ENCODE measurements around the gene FNDC1.

The FNDC1 gene

DNA sequence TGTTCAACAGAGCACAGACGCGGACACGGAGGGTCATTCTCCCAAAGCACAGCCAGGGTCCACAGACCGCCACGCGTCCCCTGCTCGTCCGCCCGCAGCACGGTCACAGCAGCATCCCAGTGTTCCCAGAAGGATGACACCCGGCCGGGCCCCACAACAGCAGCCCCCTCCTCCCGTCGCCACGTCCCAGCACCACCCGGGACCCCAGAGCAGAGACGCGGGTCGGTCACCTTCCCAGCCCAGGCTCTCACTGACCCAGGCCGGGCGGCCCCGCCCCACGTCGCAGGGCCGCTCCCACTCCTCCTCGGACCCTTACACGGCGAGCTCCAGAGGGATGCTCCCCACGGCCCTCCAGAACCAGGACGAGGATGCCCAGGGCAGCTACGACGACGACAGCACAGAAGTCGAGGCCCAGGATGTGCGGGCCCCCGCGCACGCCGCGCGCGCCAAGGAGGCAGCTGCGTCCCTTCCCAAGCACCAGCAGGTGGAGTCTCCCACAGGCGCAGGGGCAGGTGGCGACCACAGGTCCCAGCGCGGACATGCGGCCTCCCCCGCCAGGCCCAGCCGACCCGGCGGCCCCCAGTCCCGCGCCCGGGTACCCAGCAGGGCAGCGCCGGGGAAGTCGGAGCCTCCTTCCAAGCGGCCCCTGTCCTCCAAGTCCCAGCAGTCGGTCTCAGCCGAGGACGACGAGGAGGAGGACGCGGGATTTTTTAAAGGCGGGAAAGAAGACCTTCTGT, 64.3 kb downstream of the FNDC1 start:
- TF ChIP-seq, protein P1, sequence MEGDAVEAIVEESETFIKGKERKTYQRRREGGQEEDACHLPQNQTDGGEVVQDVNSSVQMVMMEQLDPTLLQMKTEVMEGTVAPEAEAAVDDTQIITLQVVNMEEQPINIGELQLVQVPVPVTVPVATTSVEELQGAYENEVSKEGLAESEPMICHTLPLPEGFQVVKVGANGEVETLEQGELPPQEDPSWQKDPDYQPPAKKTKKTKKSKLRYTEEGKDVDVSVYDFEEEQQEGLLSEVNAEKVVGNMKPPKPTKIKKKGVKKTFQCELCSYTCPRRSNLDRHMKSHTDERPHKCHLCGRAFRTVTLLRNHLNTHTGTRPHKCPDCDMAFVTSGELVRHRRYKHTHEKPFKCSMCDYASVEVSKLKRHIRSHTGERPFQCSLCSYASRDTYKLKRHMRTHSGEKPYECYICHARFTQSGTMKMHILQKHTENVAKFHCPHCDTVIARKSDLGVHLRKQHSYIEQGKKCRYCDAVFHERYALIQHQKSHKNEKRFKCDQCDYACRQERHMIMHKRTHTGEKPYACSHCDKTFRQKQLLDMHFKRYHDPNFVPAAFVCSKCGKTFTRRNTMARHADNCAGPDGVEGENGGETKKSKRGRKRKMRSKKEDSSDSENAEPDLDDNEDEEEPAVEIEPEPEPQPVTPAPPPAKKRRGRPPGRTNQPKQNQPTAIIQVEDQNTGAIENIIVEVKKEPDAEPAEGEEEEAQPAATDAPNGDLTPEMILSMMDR (IDR thresholded peaks at IDR 0.05; ENCODE audit: borderline replicate concordance, insufficient read depth, low read depth, low read length), result no peak
- no peak overlapping the region for H3K4me3 ChIP-seq (ENCODE audit: low read depth, low read length)

GRCh38 chr6:159234102-159234553, 64.9 kb downstream of the FNDC1 start:
- TF ChIP-seq, protein P1 (IDR thresholded peaks at IDR 0.05; ENCODE audit: borderline replicate concordance, insufficient read depth, low read depth, low read length), result no peak
- H3K4me3 ChIP-seq (ENCODE audit: low read depth, low read length), result no peak overlapping the region

GRCh38 chr6:159238920-159239558, 69.8 kb downstream of the FNDC1 start:
- no peak overlapping the region for H3K4me3 ChIP-seq (ENCODE audit: low read depth, low read length)
- TF ChIP-seq, protein P1 (IDR thresholded peaks at IDR 0.05; ENCODE audit: borderline replicate concordance, insufficient read depth, low read depth, low read length), result no peak

- no peak overlapping the region for H3K4me3 ChIP-seq (ENCODE audit: low read depth, low read length)
- TF ChIP-seq, protein P1 (IDR thresholded peaks at IDR 0.05; ENCODE audit: borderline replicate concordance, insufficient read depth, low read depth, low read length), result no peak
These were observed 79.9 kb downstream of the FNDC1 start for GRCh38 chr6:159249128-159249527.

DNA sequence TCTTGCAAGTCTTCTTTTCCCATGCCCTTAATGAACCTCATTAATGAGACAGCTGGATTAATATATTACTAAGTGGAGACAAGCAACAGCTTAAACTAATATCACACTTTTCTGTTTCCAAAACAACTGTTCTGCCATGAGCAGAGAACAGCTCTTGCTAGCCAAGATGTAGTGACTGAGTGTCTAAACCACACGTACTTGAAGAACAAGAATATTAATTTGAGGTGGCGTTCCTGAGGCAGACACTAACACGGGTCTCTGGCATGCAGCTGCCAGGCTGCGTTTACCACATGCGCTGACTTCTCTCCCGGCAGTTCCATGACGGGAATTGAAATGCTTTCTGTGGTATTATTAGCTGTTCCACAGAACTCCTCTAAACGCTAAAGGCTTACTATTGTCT, 80.6 kb downstream of the FNDC1 start:
- TF ChIP-seq, protein P1 (IDR thresholded peaks at IDR 0.05; ENCODE audit: borderline replicate concordance, insufficient read depth, low read depth, low read length), result no peak
- no peak overlapping the region for H3K4me3 ChIP-seq (ENCODE audit: low read depth, low read length)

DNA sequence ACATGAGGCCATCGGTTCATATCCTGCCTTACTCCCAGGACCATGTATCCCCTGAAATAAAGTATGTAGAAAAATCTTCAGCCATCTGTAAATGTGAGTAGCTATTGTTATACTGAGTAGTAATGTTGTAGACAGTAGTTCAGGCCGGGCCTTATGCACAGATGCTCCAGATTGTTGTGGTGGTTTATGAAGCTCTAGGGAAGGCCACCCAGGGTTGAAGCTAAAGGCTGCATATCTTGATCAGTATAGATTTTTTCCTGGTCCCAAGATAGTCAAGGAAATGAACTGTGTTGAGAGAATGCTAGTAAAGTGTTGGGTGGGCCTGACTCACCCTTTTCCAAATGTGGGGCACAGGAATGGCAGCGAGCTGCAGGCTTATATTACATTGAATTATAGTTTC, 81.4 kb downstream of the FNDC1 start:
- H3K4me3 ChIP-seq (ENCODE audit: low read depth, low read length), result no peak overlapping the region
- TF ChIP-seq, protein P1 (IDR thresholded peaks at IDR 0.05; ENCODE audit: borderline replicate concordance, insufficient read depth, low read depth, low read length), result no peak
